GM13976 (cell line): ENCODE data around the gene RHO.

ENCODE experiments used
- DNase-seq: peaks from one replicate; pipeline ENCODE4 v3.0.0; 2012; ENCODE audit warnings: low spot score
- in situ Hi-C: fragments of 300-500 bp; cut with MboI; formaldehyde crosslinking; loops from one replicate; pipeline ENCODE4 v1.12.0; 2022; ENCODE audit warnings: low sequenced_read_pairs, mixed read lengths, inconsistent platforms; ENCODE audit not compliant: unreplicated experiment
- TF ChIP-seq, protein P1 (sequence below): IDR thresholded peaks from 2 replicates; pipeline ENCODE4 v1.5.1; 2012; ENCODE audit warnings: borderline replicate concordance, mild to moderate bottlenecking; ENCODE audit not compliant: insufficient read depth; ENCODE audit errors: extremely low read depth, missing control alignments, control extremely low read depth

Gene RHO

DNA sequence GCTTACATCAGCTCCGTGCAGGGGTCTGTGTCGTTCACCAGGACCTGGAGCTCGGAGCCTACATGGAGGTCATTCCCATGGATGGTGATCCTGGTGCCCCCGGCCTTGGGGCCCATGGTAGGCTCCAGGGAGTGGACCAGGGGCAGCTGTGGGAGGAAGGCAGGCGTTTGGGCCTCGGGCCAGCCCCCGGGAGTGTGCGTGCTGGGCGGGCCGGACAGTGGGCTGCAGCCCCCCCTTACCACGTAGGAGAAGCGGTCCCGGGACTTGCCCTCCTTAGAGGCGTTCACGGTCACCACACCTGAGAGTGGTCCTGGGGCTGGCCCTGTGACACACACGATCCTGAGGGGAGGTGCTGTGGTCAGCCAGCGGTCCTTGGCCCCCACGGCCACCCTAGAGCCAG, 44.2 kb downstream of the RHO start:
- TF ChIP-seq, protein P1, sequence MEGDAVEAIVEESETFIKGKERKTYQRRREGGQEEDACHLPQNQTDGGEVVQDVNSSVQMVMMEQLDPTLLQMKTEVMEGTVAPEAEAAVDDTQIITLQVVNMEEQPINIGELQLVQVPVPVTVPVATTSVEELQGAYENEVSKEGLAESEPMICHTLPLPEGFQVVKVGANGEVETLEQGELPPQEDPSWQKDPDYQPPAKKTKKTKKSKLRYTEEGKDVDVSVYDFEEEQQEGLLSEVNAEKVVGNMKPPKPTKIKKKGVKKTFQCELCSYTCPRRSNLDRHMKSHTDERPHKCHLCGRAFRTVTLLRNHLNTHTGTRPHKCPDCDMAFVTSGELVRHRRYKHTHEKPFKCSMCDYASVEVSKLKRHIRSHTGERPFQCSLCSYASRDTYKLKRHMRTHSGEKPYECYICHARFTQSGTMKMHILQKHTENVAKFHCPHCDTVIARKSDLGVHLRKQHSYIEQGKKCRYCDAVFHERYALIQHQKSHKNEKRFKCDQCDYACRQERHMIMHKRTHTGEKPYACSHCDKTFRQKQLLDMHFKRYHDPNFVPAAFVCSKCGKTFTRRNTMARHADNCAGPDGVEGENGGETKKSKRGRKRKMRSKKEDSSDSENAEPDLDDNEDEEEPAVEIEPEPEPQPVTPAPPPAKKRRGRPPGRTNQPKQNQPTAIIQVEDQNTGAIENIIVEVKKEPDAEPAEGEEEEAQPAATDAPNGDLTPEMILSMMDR = no peak
- no peak for DNase-seq
- in situ Hi-C loops = no loop called here

- no peak for DNase-seq
- in situ Hi-C loops = no loop called here
- TF ChIP-seq, protein P1 = no peak
Observed at GRCh38 chr3:129573493-129573892, 45.1 kb downstream of the RHO start.

DNA sequence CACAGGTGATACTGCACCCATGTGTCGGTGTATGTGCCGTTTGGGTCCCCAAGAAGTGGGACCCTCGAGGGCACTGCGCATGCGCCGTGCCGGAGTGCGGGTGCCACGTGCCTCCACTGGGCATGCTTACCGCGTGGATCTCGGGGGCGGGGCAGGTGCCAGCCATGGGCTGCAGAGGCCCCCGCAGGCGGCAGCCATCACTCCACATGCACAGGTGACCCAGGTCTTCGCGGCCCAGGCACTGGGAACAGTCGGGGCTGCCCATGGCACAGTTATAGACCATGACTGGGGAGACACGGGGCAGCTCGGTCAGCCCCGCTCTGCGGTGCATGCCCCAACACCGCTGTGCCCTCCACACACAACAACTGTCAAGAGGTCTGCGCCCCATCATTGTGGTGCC, 45.8 kb downstream of the RHO start:
- TF ChIP-seq, protein P1 = no peak
- in situ Hi-C loops = no loop called here
- DNase-seq = no peak

DNA sequence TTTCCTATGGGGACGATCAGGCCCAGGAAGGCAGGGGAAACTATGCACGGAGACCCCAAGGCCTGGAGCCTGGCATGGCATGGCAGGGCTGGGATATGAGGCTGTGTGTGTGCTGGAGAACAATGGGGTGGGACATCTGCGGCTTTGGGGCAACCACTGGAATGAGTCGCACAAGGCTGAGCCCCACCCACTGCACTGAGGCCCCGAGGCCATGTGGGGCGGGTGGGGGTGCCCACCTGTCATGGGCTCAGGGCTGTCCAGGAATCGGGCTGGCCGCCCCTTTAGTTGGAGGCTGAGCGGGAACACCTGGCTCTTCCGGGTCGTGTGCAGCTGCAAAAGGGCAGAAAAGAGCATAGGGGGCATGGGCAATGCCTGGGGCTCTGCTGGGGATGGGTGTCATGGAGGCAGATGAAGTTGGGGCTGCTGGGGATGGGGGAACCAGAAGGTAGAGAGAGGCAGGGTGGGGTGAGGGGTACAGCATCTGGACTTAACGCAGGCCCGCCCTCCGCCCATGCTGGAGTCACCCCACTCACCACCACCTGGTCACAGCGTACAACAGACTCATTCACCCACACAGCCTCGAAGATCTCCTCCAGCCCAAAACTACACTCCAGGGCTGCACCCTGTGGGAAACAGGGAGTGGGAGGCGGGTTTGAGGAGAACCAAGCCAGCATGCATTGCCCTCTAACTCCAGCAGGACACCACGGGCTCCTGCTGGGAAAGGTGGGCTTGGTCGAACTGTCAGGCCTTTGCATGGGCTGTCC, 47.0 kb downstream of the RHO start:
- TF ChIP-seq, protein P1 = no peak
- in situ Hi-C loops = no loop called here
- no peak for DNase-seq

- in situ Hi-C loops = no loop called here
- TF ChIP-seq, protein P1 = no peak
- DNase-seq = no peak
Observed at GRCh38 chr3:129575997-129576384, 47.6 kb downstream of the RHO start.

- DNase-seq = no peak
- TF ChIP-seq, protein P1 = no peak
- in situ Hi-C loops = no loop called here
Observed at GRCh38 chr3:129576514-129577352, 48.3 kb downstream of the RHO start.
